ENCODE measurements around the gene ADGRD1. TPM values are rescaled to one million over a fixed set of nuclear protein-coding genes. Genes with fewer than 3 reads are reported as not detected.

The ADGRD1 gene
- total RNA-seq, 1 donor from 2014 or later = 1.7 TPM

- Mint-ChIP-seq H3K36me3 (ENCODE audit: low read depth, unreplicated experiment) (no peaks in the 10 kb centered on the region), H3K27me3 (ENCODE audit: unreplicated experiment) (peaks cover 1% of the 10 kb centered on the region), H3K9me3 (ENCODE audit: unreplicated experiment) (no peaks in the 10 kb centered on the region), H3K4me1 (ENCODE audit: unreplicated experiment) (no peaks in the 10 kb centered on the region), H3K4me3 (ENCODE audit: unreplicated experiment) (no peak overlapping the region), H3K27ac (ENCODE audit: unreplicated experiment) (no peak overlapping the region)
- TF ChIP-seq, protein P1, sequence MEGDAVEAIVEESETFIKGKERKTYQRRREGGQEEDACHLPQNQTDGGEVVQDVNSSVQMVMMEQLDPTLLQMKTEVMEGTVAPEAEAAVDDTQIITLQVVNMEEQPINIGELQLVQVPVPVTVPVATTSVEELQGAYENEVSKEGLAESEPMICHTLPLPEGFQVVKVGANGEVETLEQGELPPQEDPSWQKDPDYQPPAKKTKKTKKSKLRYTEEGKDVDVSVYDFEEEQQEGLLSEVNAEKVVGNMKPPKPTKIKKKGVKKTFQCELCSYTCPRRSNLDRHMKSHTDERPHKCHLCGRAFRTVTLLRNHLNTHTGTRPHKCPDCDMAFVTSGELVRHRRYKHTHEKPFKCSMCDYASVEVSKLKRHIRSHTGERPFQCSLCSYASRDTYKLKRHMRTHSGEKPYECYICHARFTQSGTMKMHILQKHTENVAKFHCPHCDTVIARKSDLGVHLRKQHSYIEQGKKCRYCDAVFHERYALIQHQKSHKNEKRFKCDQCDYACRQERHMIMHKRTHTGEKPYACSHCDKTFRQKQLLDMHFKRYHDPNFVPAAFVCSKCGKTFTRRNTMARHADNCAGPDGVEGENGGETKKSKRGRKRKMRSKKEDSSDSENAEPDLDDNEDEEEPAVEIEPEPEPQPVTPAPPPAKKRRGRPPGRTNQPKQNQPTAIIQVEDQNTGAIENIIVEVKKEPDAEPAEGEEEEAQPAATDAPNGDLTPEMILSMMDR (IDR thresholded peaks at IDR 0.05; ENCODE audit: unreplicated experiment) = no peak
- DNase-seq (ENCODE audit: low spot score) = no peak
These were observed 140.5 kb downstream of the ADGRD1 start for GRCh38 chr12:131093971-131094830.

- H3K27ac Mint-ChIP-seq (ENCODE audit: unreplicated experiment) = peak overlapping the region; percentile 20
- H3K36me3 Mint-ChIP-seq (ENCODE audit: low read depth, unreplicated experiment) = no peaks in the 10 kb centered on the region
- no peaks in the 10 kb centered on the region for H3K9me3 Mint-ChIP-seq (ENCODE audit: unreplicated experiment)
- TF ChIP-seq, protein P1 (IDR thresholded peaks at IDR 0.05; ENCODE audit: unreplicated experiment) = no peak
- no peaks in the 10 kb centered on the region for H3K4me1 Mint-ChIP-seq (ENCODE audit: unreplicated experiment)
- no peak for DNase-seq (ENCODE audit: low spot score)
- no peak overlapping the region for H3K4me3 Mint-ChIP-seq (ENCODE audit: unreplicated experiment)
- H3K27me3 Mint-ChIP-seq (ENCODE audit: unreplicated experiment) = peaks cover 1% of the 10 kb centered on the region
These were observed 141.4 kb downstream of the ADGRD1 start for GRCh38 chr12:131094831-131095805.

- TF ChIP-seq, protein P1 (IDR thresholded peaks at IDR 0.05; ENCODE audit: unreplicated experiment) = no peak
- H3K36me3 Mint-ChIP-seq (ENCODE audit: low read depth, unreplicated experiment) = no peaks in the 10 kb centered on the region
- H3K4me3 Mint-ChIP-seq (ENCODE audit: unreplicated experiment) = no peak overlapping the region
- no peaks in the 10 kb centered on the region for H3K4me1 Mint-ChIP-seq (ENCODE audit: unreplicated experiment)
- H3K9me3 Mint-ChIP-seq (ENCODE audit: unreplicated experiment) = no peaks in the 10 kb centered on the region
- peaks cover 1% of the 10 kb centered on the region for H3K27me3 Mint-ChIP-seq (ENCODE audit: unreplicated experiment)
- H3K27ac Mint-ChIP-seq (ENCODE audit: unreplicated experiment) = peak overlapping the region; percentile 20
- no peak for DNase-seq (ENCODE audit: low spot score)
These were observed 142.3 kb downstream of the ADGRD1 start for GRCh38 chr12:131095826-131096680.

DNA sequence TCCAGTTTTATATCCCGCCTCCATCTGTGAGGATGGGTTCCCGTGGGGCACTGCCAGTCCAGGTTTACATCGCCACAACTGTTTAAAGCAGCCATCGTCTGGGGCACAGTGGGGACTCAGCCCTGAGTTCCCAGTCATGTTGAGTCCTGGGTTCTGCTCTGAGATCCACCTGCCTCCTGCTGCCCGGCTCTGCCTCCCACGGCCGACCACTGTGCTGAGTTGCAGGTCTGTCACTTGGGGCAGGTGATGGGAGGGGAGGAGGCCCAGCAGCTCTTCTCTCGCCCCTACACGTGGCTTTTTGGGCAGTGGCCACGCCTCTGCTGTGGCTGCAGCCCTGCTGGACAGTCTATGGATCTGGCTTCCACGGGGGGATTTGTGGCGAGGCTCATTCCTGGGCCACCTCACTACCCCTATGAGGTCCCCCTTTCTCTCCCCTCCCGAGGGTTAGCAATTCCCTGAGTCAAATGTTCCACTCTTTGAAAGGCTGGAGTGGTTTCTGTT is 143.0 kb downstream of the ADGRD1 start:
- no peak overlapping the region for H3K4me3 Mint-ChIP-seq (ENCODE audit: unreplicated experiment)
- H3K9me3 Mint-ChIP-seq (ENCODE audit: unreplicated experiment) = no peaks in the 10 kb centered on the region
- peaks cover 1% of the 10 kb centered on the region for H3K27me3 Mint-ChIP-seq (ENCODE audit: unreplicated experiment)
- TF ChIP-seq, protein P1 (IDR thresholded peaks at IDR 0.05; ENCODE audit: unreplicated experiment) = no peak
- DNase-seq (ENCODE audit: low spot score) = no peak
- no peak overlapping the region for H3K27ac Mint-ChIP-seq (ENCODE audit: unreplicated experiment)
- no peaks in the 10 kb centered on the region for H3K4me1 Mint-ChIP-seq (ENCODE audit: unreplicated experiment)
- no peaks in the 10 kb centered on the region for H3K36me3 Mint-ChIP-seq (ENCODE audit: low read depth, unreplicated experiment)

Data from endothelial cell (in vitro differentiated cells).